Naive thymus-derived CD4-positive, alpha-beta T cell (primary cell): ENCODE results near the gene SYNPR. TPM values are rescaled to one million over a fixed set of nuclear protein-coding genes. Genes with fewer than 3 reads are reported as not detected.

ENCODE experiments used
- ATAC-seq: fragments of 150-1000 bp; cut with Tn5 transposase; 2 replicates; pipeline ENCODE4 v1.10.0; 2021; ENCODE audit warnings: mild to moderate bottlenecking, moderate library complexity
- CTCF ChIA-PET: fragments of 350-600 bp; sonication (Branson Sonifier 250); formaldehyde crosslinking; loops from one replicate; lab custom pipeline; 2021; ENCODE audit warnings: antibody characterized with exemption; lab: Charles Lee
- POLR2A ChIA-PET: fragments of 350-600 bp; sonication (Branson Sonifier 250); formaldehyde crosslinking; loops from one replicate; lab custom pipeline; 2021; ENCODE audit warnings: antibody characterized with exemption, inconsistent platforms; lab: Charles Lee
- DNase-seq, 9 donors: peaks; one replicate each; pipeline versions ENCODE4 v3.0.0 to v3.0.0-alpha.2; 2020 to 2022; ENCODE audit warnings: mixed read lengths in 1 of 9
- H3K27ac ChIP-seq: one replicate; pipeline ENCODE4 v1.7.0; 2013; ENCODE audit warnings: mild to moderate bottlenecking, low read depth, low read length, moderate library complexity
- H3K27me3 ChIP-seq, 2 donors: one replicate each; pipeline ENCODE4 v1.7.0; 2013; ENCODE audit warnings: low read length in 2 of 2, mild to moderate bottlenecking in 2 of 2, moderate library complexity in 2 of 2; ENCODE audit not compliant: control insufficient read depth in 2 of 2, insufficient read depth in 2 of 2
- H3K36me3 ChIP-seq, 3 experiments: 1 replicate in 2 of 3; 2 replicates in 1 of 3; pipeline ENCODE4 v1.7.0; 2013; ENCODE audit warnings: low read length in 3 of 3, mild to moderate bottlenecking in 3 of 3, moderate library complexity in 1 of 3; ENCODE audit not compliant: insufficient read depth in 3 of 3, control insufficient read depth in 2 of 3
- H3K4me1 ChIP-seq, 2 donors: one replicate each; pipeline ENCODE4 v1.7.0; 2013; ENCODE audit warnings: low read length in 2 of 2, mild to moderate bottlenecking in 2 of 2, moderate library complexity in 1 of 2; ENCODE audit not compliant: control insufficient read depth in 2 of 2, insufficient read depth in 2 of 2
- H3K4me3 ChIP-seq: 2 replicates; pipeline ENCODE4 v1.7.0; 2013; ENCODE audit warnings: mild to moderate bottlenecking, low read length
- H3K9me3 ChIP-seq, 3 experiments: 1 replicate in 2 of 3; 2 replicates in 1 of 3; pipeline ENCODE4 v1.7.0; 2013; ENCODE audit warnings: low read length in 3 of 3; ENCODE audit not compliant: control insufficient read depth in 2 of 3
- H3K27ac Mint-ChIP-seq, 9 donors: one replicate each; pipeline ENCODE4 v1.8.0; 2020 to 2022; ENCODE audit warnings: mixed read lengths in 9 of 9, mild to moderate bottlenecking in 8 of 9, moderate library complexity in 5 of 9, inconsistent platforms in 2 of 9
- H3K27me3 Mint-ChIP-seq, 5 donors: one replicate each; pipeline ENCODE4 v1.8.0; 2021 to 2022; ENCODE audit warnings: mixed read lengths in 5 of 5, mild to moderate bottlenecking in 1 of 5
- H3K36me3 Mint-ChIP-seq, 5 donors: one replicate each; pipeline ENCODE4 v1.8.0; 2020 to 2022; ENCODE audit warnings: mixed read lengths in 5 of 5, mild to moderate bottlenecking in 3 of 5, inconsistent platforms in 1 of 5
- H3K4me1 Mint-ChIP-seq, 7 donors: one replicate each; pipeline ENCODE4 v1.8.0; 2020 to 2022; ENCODE audit warnings: mixed read lengths in 7 of 7, mild to moderate bottlenecking in 3 of 7, inconsistent platforms in 1 of 7
- H3K4me3 Mint-ChIP-seq, 10 donors: one replicate each; pipeline ENCODE4 v1.8.0; 2020 to 2022; ENCODE audit warnings: mild to moderate bottlenecking in 10 of 10, mixed read lengths in 10 of 10, moderate library complexity in 6 of 10, inconsistent platforms in 2 of 10
- H3K9me3 Mint-ChIP-seq, 11 donors: one replicate each; pipeline ENCODE4 v1.8.0; 2020 to 2022; ENCODE audit warnings: mixed read lengths in 11 of 11, mild to moderate bottlenecking in 4 of 11, inconsistent platforms in 1 of 11, moderate library complexity in 1 of 11
- intact Hi-C, 2 donors: fragments of 100-400 bp; cut with micrococcal nuclease; formaldehyde crosslinking; loops; one replicate each; pipeline ENCODE4 v1.15.1; 2023
- polyA plus RNA-seq, 2 donors: library from polyadenylated mRNA; unstranded; fragments of 300-500 nt; fragmentation: Illumina TruSeq; gene quantifications; one replicate each; pipeline ENCODE4 v1.2.3, GENCODE V29; 2021
- total RNA-seq, 6 experiments: library from RNA in 5 of 6; stranded (reverse) in 5 of 6; gene quantifications; 1 replicate in 5 of 6; 2 replicates in 1 of 6; pipeline ENCODE4 v1.2.3 and lab custom pipeline; 2021 to 2026

SYNPR gene
- total and polyA plus RNA-seq, 7 experiments from 2014 or later, result not detected

GRCh38 chr3:63471781-63472180, 193.7 kb downstream of the SYNPR start:
- no peaks in the 10 kb centered on the region for H3K36me3 ChIP-seq
- no peak overlapping the region for H3K27ac Mint-ChIP-seq
- H3K36me3 Mint-ChIP-seq, result no peaks in the 10 kb centered on the region
- DNase-seq (no peak), ATAC-seq (no peak)
- POLR2A ChIA-PET, result no interaction called here
- CTCF ChIA-PET, result no interaction called here
- intact Hi-C loops, result no loop called here
- no peaks in the 10 kb centered on the region for H3K9me3 ChIP-seq
- no peak overlapping the region for H3K27ac ChIP-seq
- no peaks in the 10 kb centered on the region for H3K4me1 Mint-ChIP-seq
- H3K27me3 ChIP-seq, result no peaks in the 10 kb centered on the region
- peaks cover 0 to 8% (median 3%) of the 10 kb centered on the region in 11 donors for H3K9me3 Mint-ChIP-seq
- H3K27me3 Mint-ChIP-seq, result peaks cover 0 to 10% (median 0%) of the 10 kb centered on the region in 5 donors
- no peaks in the 10 kb centered on the region for H3K4me1 ChIP-seq
- no peak overlapping the region for H3K4me3 Mint-ChIP-seq
- H3K4me3 ChIP-seq, result no peak overlapping the region

GRCh38 chr3:63473641-63474166, 195.6 kb downstream of the SYNPR start:
- H3K36me3 ChIP-seq, result no peaks in the 10 kb centered on the region
- peaks cover 0 to 10% (median 0%) of the 10 kb centered on the region in 5 donors for H3K27me3 Mint-ChIP-seq
- no peak overlapping the region for H3K27ac Mint-ChIP-seq
- no peak overlapping the region for H3K27ac ChIP-seq
- intact Hi-C loops, result no loop called here
- H3K27me3 ChIP-seq, result no peaks in the 10 kb centered on the region
- no peak overlapping the region for H3K4me3 ChIP-seq
- H3K9me3 Mint-ChIP-seq, result peaks cover 0 to 8% (median 3%) of the 10 kb centered on the region in 11 donors
- ATAC-seq, result no peak
- no peaks in the 10 kb centered on the region for H3K9me3 ChIP-seq
- ChIA-PET POLR2A (no interaction called here), CTCF (no interaction called here)
- no peak overlapping the region for H3K4me3 Mint-ChIP-seq
- no peaks in the 10 kb centered on the region for H3K36me3 Mint-ChIP-seq
- H3K4me1 Mint-ChIP-seq, result no peaks in the 10 kb centered on the region
- no peak for DNase-seq
- no peaks in the 10 kb centered on the region for H3K4me1 ChIP-seq

GRCh38 chr3:63474828-63475518, 196.9 kb downstream of the SYNPR start:
- Histone ChIP-seq H3K27me3 (no peaks in the 10 kb centered on the region), H3K9me3 (no peaks in the 10 kb centered on the region), H3K4me1 (no peaks in the 10 kb centered on the region), H3K36me3 (no peaks in the 10 kb centered on the region), H3K27ac (no peak overlapping the region), H3K4me3 (no peak overlapping the region)
- DNase-seq (no peak), ATAC-seq (no peak)
- ChIA-PET POLR2A (no interaction called here), CTCF (no interaction called here)
- H3K27ac Mint-ChIP-seq, result no peak overlapping the region
- no peaks in the 10 kb centered on the region for H3K4me1 Mint-ChIP-seq
- H3K4me3 Mint-ChIP-seq, result no peak overlapping the region
- H3K36me3 Mint-ChIP-seq, result no peaks in the 10 kb centered on the region
- peaks cover 0 to 10% (median 0%) of the 10 kb centered on the region in 5 donors for H3K27me3 Mint-ChIP-seq
- intact Hi-C loops, result no loop called here
- peaks cover 0 to 8% (median 3%) of the 10 kb centered on the region in 11 donors for H3K9me3 Mint-ChIP-seq

GRCh38 chr3:63477494-63478129, 199.5 kb downstream of the SYNPR start:
- Histone ChIP-seq H3K9me3 (no peaks in the 10 kb centered on the region), H3K4me3 (no peak overlapping the region), H3K36me3 (no peaks in the 10 kb centered on the region), H3K27me3 (no peaks in the 10 kb centered on the region), H3K27ac (no peak overlapping the region), H3K4me1 (no peaks in the 10 kb centered on the region)
- no peak overlapping the region for H3K27ac Mint-ChIP-seq
- no peaks in the 10 kb centered on the region for H3K4me1 Mint-ChIP-seq
- CTCF ChIA-PET, result no interaction called here
- DNase-seq (no peak), ATAC-seq (no peak)
- POLR2A ChIA-PET, result no interaction called here
- intact Hi-C loops, result no loop called here
- peaks cover 0 to 16% (median 2%) of the 10 kb centered on the region in 11 donors for H3K9me3 Mint-ChIP-seq
- no peak overlapping the region for H3K4me3 Mint-ChIP-seq
- no peaks in the 10 kb centered on the region for H3K36me3 Mint-ChIP-seq
- peaks cover 0 to 10% (median 0%) of the 10 kb centered on the region in 5 donors for H3K27me3 Mint-ChIP-seq

- ATAC-seq (no peak), DNase-seq (no peak)
- no peaks in the 10 kb centered on the region for H3K4me1 Mint-ChIP-seq
- H3K27me3 Mint-ChIP-seq, result peaks cover 0 to 10% (median 0%) of the 10 kb centered on the region in 5 donors
- ChIA-PET CTCF (no interaction called here), POLR2A (no interaction called here)
- no peaks in the 10 kb centered on the region for H3K36me3 Mint-ChIP-seq
- no peak overlapping the region for H3K4me3 Mint-ChIP-seq
- no peaks in the 10 kb centered on the region for H3K27me3 ChIP-seq
- peaks cover 0 to 16% (median 0%) of the 10 kb centered on the region in 11 donors for H3K9me3 Mint-ChIP-seq
- no peaks in the 10 kb centered on the region for H3K9me3 ChIP-seq
- no peak overlapping the region for H3K4me3 ChIP-seq
- intact Hi-C loops, result no loop called here
- H3K36me3 ChIP-seq, result no peaks in the 10 kb centered on the region
- H3K27ac Mint-ChIP-seq, result no peak overlapping the region
- no peak overlapping the region for H3K27ac ChIP-seq
- no peaks in the 10 kb centered on the region for H3K4me1 ChIP-seq
Observed at GRCh38 chr3:63478990-63479660, 201.0 kb downstream of the SYNPR start.

- no peak for ATAC-seq
- Mint-ChIP-seq H3K36me3 (no peaks in the 10 kb centered on the region), H3K4me3 (no peak overlapping the region), H3K27me3 (peaks cover 0 to 10% (median 0%) of the 10 kb centered on the region in 5 donors), H3K4me1 (no peaks in the 10 kb centered on the region), H3K27ac (no peak overlapping the region), H3K9me3 (peaks cover 0 to 16% (median 0%) of the 10 kb centered on the region in 11 donors)
- ChIA-PET CTCF (no interaction called here), POLR2A (no interaction called here)
- no peak overlapping the region for H3K27ac ChIP-seq
- H3K36me3 ChIP-seq, result no peaks in the 10 kb centered on the region
- intact Hi-C loops, result no loop called here
- no peaks in the 10 kb centered on the region for H3K4me1 ChIP-seq
- no peaks in the 10 kb centered on the region for H3K9me3 ChIP-seq
- no peaks in the 10 kb centered on the region for H3K27me3 ChIP-seq
- DNase-seq, result no peak
- no peak overlapping the region for H3K4me3 ChIP-seq
Observed at GRCh38 chr3:63479661-63480035, 201.5 kb downstream of the SYNPR start.
